Esophagus squamous epithelium (tissue), 5 donors: ENCODE measurements around the gene LTB4R2. TPM values are rescaled to one million over a fixed set of nuclear protein-coding genes. Genes with fewer than 3 reads are reported as not detected.

Experiments
- DNase-seq: peaks from one replicate; lab custom pipeline; 2025; lab: John Stamatoyannopoulos, UW
- H3K27ac ChIP-seq, 4 donors: fragments of 200-600 bp; sonication (generic); one replicate each; pipeline ENCODE4 v1.5.1; 2016 to 2019; ENCODE audit warnings: mild to moderate bottlenecking in 1 of 4
- H3K27me3 ChIP-seq, 4 donors: fragments of 200-600 bp; sonication (generic); 1 replicate in 3 of 4; 2 replicates in 1 of 4; pipeline versions ENCODE4 v1.5.1 to v1.6.0; 2017 to 2021; ENCODE audit warnings: antibody characterized with exemption in 1 of 4
- H3K36me3 ChIP-seq, 3 donors: fragments of 200-600 bp; sonication (generic); one replicate each; pipeline ENCODE4 v1.5.1; 2016 to 2019
- H3K4me1 ChIP-seq, 3 donors: fragments of 200-600 bp; sonication (generic); one replicate each; pipeline ENCODE4 v1.5.1; 2017 to 2019
- H3K4me3 ChIP-seq, 4 donors: fragments of 200-600 bp; sonication (generic); 1 replicate in 3 of 4; 2 replicates in 1 of 4; pipeline ENCODE4 v1.5.1; 2016 to 2019; ENCODE audit warnings: mild to moderate bottlenecking in 2 of 4, moderate library complexity in 1 of 4
- H3K9me3 ChIP-seq, 3 donors: fragments of 200-600 bp; sonication (generic); one replicate each; pipeline ENCODE4 v1.5.1; 2016 to 2019
- CTCF ChIP-seq, 6 experiments: fragments of 450-650 bp in 4 of 6; fragments of 200-600 bp in 2 of 6; sonication (generic) in 2 of 6; IDR thresholded peaks; one replicate each; pipeline ENCODE4 v1.5.1; 2016 to 2019; ENCODE audit warnings: antibody characterized with exemption in 6 of 6, mild to moderate bottlenecking in 4 of 6, moderate library complexity in 4 of 6
- POLR2A ChIP-seq, 4 donors: fragments of 450-650 bp; IDR thresholded peaks; one replicate each; pipeline ENCODE4 v1.6.1; 2017; ENCODE audit warnings: antibody characterized with exemption in 4 of 4, mild to moderate bottlenecking in 4 of 4, moderate library complexity in 3 of 4
- WGBS, 2 donors: methylation state at CpG; one replicate each; pipeline ENCODE4 v1.1.5; 2018; 5-methylcytosine and 5-hydroxymethylcytosine counted together
- intact Hi-C: fragments of 100-400 bp; cut with DNase I; formaldehyde crosslinking; loops from one replicate; pipeline ENCODE4 v1.15.0; 2022
- total RNA-seq, 4 donors: library from RNA; depleted of rRNA; stranded (reverse); fragments of >200 nt; gene quantifications; one replicate each; pipeline ENCODE4 v1.1.0, GENCODE V29; 2016
- donor health status: DM: yes; HTN: yes; CAD: no.

Gene LTB4R2
- total RNA-seq, 4 donors from 2014 or later = 66.0 to 169 (median 123) TPM

- TF ChIP-seq POLR2A (IDR thresholded peaks at IDR 0.05) (no peak), CTCF (IDR thresholded peaks at IDR 0.05) (no peak)
- Histone ChIP-seq H3K4me3 (no peak overlapping the region), H3K36me3 (peaks cover 2 to 20% (median 7%) of the 10 kb centered on the region in 3 donors), H3K27ac (peak overlapping the region; percentile 21 to 76 (median 55)), H3K4me1 (peaks cover 17 to 71% (median 24%) of the 10 kb centered on the region in 3 donors), H3K27me3 (no peaks in the 10 kb centered on the region), H3K9me3 (no peaks in the 10 kb centered on the region)
- 38 to 60% methylated on average over 3 to 4 of the region's 4 CpGs for WGBS, 2 donors
- no peak for DNase-seq
- intact Hi-C loops = no loop called here
These were observed 24.6 kb upstream of the LTB4R2 start for GRCh38 chr14:24285351-24285750.

- DNase-seq = no peak
- no peak overlapping the region for H3K4me3 ChIP-seq
- no peak for TF ChIP-seq POLR2A (IDR thresholded peaks at IDR 0.05)
- H3K4me1 ChIP-seq = peaks cover 13 to 54% (median 17%) of the 10 kb centered on the region in 3 donors
- WGBS, 2 donors = 87 to 90% methylated on average over 3 to 5 of the region's 5 CpGs
- H3K9me3 ChIP-seq = no peaks in the 10 kb centered on the region
- peak overlapping the region in 2 of 4 donors; percentile 1 to 23 for H3K27ac ChIP-seq
- H3K36me3 ChIP-seq = peaks cover 16 to 37% (median 22%) of the 10 kb centered on the region in 3 donors
- no peaks in the 10 kb centered on the region for H3K27me3 ChIP-seq
- intact Hi-C loops = no loop called here
These were observed 22.9 kb upstream of the LTB4R2 start for GRCh38 chr14:24286996-24287395.

- H3K9me3 ChIP-seq = no peaks in the 10 kb centered on the region
- WGBS, 2 donors = 57 to 81% methylated on average over 4 to 5 of the region's 6 CpGs
- H3K4me3 ChIP-seq = no peak overlapping the region
- TF ChIP-seq POLR2A (IDR thresholded peaks at IDR 0.05) (no peak), CTCF (IDR thresholded peaks at IDR 0.05) (no peak)
- no peaks in the 10 kb centered on the region for H3K27me3 ChIP-seq
- peaks cover 22 to 65% (median 24%) of the 10 kb centered on the region in 3 donors for H3K36me3 ChIP-seq
- intact Hi-C loops = no loop called here
- peaks cover 6 to 28% (median 8%) of the 10 kb centered on the region in 3 donors for H3K4me1 ChIP-seq
- DNase-seq = no peak
- no peak overlapping the region for H3K27ac ChIP-seq
These were observed 20.2 kb upstream of the LTB4R2 start for GRCh38 chr14:24289649-24290280.

GRCh38 chr14:24290746-24291145 is 19.2 kb upstream of the LTB4R2 start:
- intact Hi-C loops = no loop called here
- 83 to 84% methylated on average over 9 of the region's 9 CpGs for WGBS, 2 donors
- peaks cover 22 to 74% (median 24%) of the 10 kb centered on the region in 3 donors for H3K36me3 ChIP-seq
- H3K4me1 ChIP-seq = peaks cover 5 to 18% (median 5%) of the 10 kb centered on the region in 3 donors
- H3K27ac ChIP-seq = no peak overlapping the region
- H3K4me3 ChIP-seq = no peak overlapping the region
- H3K9me3 ChIP-seq = no peaks in the 10 kb centered on the region
- TF ChIP-seq POLR2A (IDR thresholded peaks at IDR 0.05) = no peak
- no peak for TF ChIP-seq CTCF (IDR thresholded peaks at IDR 0.05)
- no peak for DNase-seq
- H3K27me3 ChIP-seq = no peaks in the 10 kb centered on the region

- Histone ChIP-seq H3K4me1 (peaks cover 0 to 15% (median under 1%) of the 10 kb centered on the region in 3 donors), H3K36me3 (peaks cover 22 to 83% (median 24%) of the 10 kb centered on the region in 3 donors), H3K27me3 (no peaks in the 10 kb centered on the region), H3K27ac (no peak overlapping the region), H3K9me3 (no peaks in the 10 kb centered on the region), H3K4me3 (no peak overlapping the region)
- TF ChIP-seq POLR2A (IDR thresholded peaks at IDR 0.05) (no peak), CTCF (IDR thresholded peaks at IDR 0.05) (no peak)
- WGBS, 2 donors = 85% methylated on average over 3 of the region's 3 CpGs; no CpG with 5 or more reads in 1 of the 2 donors
- no peak for DNase-seq
- intact Hi-C loops = no loop called here
These were observed 18.4 kb upstream of the LTB4R2 start for GRCh38 chr14:24291446-24292117.
